Vagina (tissue), 2 donors: ENCODE results near the gene UNC79.

Experiments used
- POLR2A ChIP-seq, 2 donors: fragments of 450-650 bp; IDR thresholded peaks; one replicate each; pipeline ENCODE4 v1.6.1; 2017; ENCODE audit warnings: antibody characterized with exemption in 2 of 2, mild to moderate bottlenecking in 2 of 2, moderate library complexity in 2 of 2
- POLR2AphosphoS5 ChIP-seq, 2 donors: sonication (generic); formaldehyde crosslinking; IDR thresholded peaks; one replicate each; pipeline ENCODE4 v1.9.0; 2017; ENCODE audit warnings: antibody characterized with exemption in 2 of 2, mild to moderate bottlenecking in 2 of 2, low read depth in 1 of 2; ENCODE audit not compliant: insufficient read depth in 1 of 2
- TF ChIP-seq, protein P1 (sequence below), 3 experiments: fragments of 450-650 bp in 2 of 3; fragments of 200-600 bp in 1 of 3; sonication (generic) in 1 of 3; IDR thresholded peaks; one replicate each; pipeline ENCODE4 v1.5.1; 2017 to 2019; ENCODE audit warnings: antibody characterized with exemption in 3 of 3, mild to moderate bottlenecking in 2 of 3, moderate library complexity in 2 of 3

DNA sequence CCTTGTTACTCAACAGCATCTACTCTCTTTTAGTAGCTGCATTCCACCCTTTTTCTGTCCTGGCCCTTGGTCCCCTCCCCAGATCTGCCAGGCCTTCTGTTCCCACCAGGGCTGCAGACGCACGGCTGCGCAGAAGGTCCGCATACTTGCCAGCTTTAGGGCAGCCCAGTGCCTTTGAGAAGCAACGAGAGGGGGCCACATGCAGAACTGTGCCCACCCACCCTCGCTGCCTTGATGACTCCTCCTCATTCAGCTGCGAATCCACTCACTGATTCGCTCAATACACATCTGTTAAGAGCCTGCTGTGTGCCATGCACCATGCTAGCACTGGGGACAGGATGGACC, 318.3 kb downstream of the UNC79 start:
- TF ChIP-seq POLR2A (IDR thresholded peaks at IDR 0.05) (no peak), POLR2AphosphoS5 (IDR thresholded peaks at IDR 0.05; ENCODE audit: insufficient read depth in 1 of 2, low read depth in 1 of 2) (no peak)
- TF ChIP-seq, protein P1, sequence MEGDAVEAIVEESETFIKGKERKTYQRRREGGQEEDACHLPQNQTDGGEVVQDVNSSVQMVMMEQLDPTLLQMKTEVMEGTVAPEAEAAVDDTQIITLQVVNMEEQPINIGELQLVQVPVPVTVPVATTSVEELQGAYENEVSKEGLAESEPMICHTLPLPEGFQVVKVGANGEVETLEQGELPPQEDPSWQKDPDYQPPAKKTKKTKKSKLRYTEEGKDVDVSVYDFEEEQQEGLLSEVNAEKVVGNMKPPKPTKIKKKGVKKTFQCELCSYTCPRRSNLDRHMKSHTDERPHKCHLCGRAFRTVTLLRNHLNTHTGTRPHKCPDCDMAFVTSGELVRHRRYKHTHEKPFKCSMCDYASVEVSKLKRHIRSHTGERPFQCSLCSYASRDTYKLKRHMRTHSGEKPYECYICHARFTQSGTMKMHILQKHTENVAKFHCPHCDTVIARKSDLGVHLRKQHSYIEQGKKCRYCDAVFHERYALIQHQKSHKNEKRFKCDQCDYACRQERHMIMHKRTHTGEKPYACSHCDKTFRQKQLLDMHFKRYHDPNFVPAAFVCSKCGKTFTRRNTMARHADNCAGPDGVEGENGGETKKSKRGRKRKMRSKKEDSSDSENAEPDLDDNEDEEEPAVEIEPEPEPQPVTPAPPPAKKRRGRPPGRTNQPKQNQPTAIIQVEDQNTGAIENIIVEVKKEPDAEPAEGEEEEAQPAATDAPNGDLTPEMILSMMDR (IDR thresholded peaks at IDR 0.05), result no peak
